ENCODE measurements around the gene HOXA3. TPM values are rescaled to one million over a fixed set of nuclear protein-coding genes. Genes with fewer than 3 reads are reported as not detected.

Gene HOXA3
- total RNA-seq (2022; extraction: Qiagen RNA extraction; ENCODE audit: low read depth), result 7.1 to 12.9 TPM (median 7.6 TPM) in 5 replicates

GRCh38 chr7:27151931-27152815 lies at the start of gene HOXA3:
Gene HOXA3, minus strand, starts transcription at chr7:27152583. Its CDS starts 41,943 bp downstream, at chr7:27110640.

GRCh38 chr7:27199849-27200760 lies 47.7 kb upstream of the HOXA3 start, which contains the start of gene HOXA13:
Gene HOXA13, minus strand, starts transcription at chr7:27200091. Its CDS starts 14 bp downstream, at chr7:27200077.

DNA sequence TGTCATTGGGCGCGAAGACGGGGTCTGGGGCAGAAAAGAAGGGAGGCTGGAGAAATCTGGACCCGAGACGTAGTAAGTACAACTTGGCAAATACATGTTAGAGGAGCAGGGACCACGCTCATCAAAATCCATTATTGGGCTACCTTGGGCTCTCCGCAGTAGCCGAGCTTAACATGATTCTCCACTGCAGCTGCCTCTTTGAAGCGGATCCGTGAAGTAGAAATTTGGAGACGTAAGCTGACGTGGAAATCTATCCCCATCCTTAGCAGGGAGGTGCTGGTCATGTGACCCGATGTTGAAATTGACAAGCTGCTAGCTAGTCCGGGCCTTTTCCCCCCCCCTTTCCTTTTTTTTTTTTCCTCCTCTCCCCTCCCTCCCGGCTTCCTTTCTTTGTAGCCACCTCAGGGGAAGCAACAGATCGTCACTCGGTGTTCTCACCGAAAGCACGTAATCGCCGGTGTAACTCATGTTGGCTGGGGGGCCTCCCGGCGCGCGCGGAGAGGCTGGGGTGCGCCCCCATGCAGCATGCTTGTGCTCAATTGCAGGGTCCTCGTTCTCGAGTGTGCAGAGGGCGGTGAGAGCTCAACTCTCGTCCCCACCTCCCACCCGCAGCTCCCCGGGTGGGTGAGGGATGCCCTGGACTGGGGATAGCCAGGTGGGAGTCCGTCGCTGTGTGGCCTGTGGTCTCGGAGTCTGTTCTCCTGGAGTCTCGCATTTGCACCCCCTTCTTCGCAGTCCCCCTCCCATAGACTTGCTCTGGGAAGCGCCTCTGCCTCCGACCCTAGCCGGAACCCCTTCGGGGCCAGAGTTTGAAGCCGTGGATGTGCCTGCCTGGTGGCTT lies 32.9 kb upstream of the HOXA3 start, which contains the start of gene HOXA11:
Gene HOXA11 (minus strand): TSS at position 220 of the 841 bp plus-strand sequence. CDS start 88 bp downstream, at position 132.

GRCh38 chr7:27173956-27174873 lies 21.8 kb upstream of the HOXA3 start, which contains the start of gene HOXA10:
Gene HOXA10, minus strand, starts transcription at chr7:27174320. Its CDS starts 14 bp downstream, at chr7:27174306.

DNA sequence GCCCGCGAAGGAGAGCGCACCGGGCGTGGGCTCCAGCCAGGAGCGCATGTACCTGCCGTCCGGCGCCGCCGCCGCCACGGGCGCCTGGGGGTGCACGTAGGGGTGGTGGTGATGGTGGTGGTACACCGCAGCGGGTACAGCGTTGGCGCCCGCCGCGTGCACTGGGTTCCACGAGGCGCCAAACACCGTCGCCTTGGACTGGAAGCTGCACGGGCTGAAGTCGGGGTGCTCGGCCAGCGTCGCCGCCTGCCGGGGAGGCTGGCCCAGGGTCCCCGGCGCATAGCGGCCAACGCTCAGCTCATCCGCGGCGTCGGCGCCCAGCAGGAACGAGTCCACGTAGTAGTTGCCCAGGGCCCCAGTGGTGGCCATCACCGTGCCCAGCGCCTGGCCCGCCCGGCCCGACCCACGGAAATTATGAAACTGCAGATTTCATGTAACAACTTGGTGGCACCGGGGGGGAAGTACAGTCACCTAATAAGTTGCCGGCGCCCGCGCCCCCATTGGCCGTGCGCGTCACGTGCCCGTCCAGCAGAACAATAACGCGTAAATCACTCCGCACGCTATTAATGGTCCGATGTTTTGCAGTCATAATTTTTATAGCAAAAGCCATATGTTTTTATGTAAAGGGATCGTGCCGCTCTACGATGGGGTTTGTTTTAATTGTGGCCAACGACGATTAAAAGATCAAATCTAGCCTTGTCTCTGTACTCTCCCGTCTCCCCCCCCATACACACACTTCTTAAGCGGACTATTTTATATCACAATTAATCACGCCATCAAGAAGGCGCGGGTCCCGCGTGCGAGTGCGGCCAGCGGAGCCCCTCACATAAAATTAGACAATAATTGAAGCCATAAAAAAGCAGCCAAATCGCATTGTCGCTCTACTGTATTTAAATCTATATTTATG lies 13.0 kb upstream of the HOXA3 start, which contains the start of gene HOXA9:
Gene HOXA9 (minus strand): TSS at position 449 of the 907 bp plus-strand sequence. CDS start 80 bp downstream, at position 369.

GRCh38 chr7:27156508-27156898 lies 4.1 kb upstream of the HOXA3 start, which contains the start of gene HOXA7:
Gene HOXA7, minus strand, starts transcription at chr7:27156675. Its CDS starts 130 bp downstream, at chr7:27156545.

DNA sequence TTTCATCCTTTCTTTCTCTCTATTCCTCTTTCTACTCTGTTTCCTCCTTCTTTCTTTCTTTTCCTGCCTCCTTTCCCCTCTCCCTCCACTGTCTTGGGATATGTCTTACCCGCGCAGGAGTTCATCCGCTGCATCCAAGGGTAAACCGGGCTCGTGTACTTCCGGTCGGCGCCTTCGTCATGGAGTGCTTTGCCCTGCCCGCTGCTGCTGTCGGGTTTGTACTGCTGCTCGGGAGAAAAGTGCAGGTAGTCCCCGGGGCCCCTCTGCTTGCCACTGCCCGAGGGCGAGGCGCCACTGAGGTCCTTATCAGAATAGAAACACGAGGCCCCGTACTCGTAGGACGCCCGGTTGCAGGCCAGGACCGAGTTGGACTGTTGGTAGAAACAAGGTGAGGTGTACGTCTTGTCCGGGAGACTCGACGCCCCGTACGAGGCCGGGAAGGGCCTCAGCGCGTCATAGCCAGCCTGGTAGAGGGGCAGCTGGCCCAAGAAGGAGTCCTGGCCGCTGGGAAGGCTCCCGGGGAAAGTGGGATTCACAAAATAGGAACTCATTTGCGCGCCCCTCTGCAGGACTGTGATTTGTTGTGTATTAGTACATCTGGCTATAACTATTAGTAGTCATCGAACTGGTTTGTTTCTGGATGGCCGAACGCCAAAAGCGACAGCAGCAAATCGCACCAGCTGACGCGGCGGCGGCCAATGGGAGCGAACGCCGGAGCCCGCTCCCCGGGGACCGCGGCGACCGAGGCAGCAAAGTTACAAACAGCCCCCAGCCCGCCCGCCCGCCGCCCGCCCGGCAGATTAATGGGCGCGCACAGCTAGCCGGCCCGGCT lies 5.0 kb downstream of the HOXA3 start, which contains the start of gene HOXA6:
Gene HOXA6 (minus strand): TSS at position 576 of the 832 bp plus-strand sequence. CDS start 25 bp downstream, at position 551.

DNA sequence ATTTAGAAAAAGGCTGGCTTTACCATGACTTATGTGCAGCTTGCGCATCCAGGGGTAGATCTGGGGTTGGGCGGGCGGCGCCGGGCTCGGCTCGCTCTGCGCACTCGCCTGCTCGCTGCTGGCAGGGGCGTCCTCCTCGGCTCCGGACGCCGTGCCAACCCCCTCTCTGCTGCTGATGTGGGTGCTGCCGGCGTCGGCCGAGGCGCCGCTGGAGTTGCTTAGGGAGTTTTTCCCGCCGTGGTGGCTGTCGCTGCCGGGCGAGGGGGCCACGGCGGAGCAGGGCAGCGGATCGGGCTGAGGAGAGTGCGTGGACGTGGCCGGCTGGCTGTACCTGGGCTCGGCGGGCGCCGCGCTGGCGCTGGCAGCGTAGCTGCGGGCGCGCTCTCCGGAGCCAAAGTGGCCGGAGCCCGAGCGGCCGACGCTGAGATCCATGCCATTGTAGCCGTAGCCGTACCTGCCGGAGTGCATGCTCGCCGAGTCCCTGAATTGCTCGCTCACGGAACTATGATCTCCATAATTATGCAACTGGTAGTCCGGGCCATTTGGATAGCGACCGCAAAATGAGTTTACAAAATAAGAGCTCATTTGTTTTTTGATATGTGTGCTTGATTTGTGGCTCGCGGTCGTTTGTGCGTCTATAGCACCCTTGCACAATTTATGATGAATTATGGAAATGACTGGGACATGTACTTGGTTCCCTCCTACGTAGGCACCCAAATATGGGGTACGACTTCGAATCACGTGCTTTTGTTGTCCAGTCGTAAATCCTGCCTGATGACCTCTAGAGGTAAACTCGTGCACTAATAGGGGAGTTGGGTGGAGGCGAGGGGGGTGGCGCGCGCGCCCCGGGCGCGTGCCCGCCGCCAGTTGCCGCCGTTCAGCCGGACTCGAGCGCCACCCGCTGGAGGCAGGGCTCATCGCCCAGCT lies 9.1 kb downstream of the HOXA3 start, which contains the start of gene HOXA5:
Gene HOXA5 (minus strand): TSS at position 659 of the 927 bp plus-strand sequence. CDS start 74 bp downstream, at position 585.

DNA sequence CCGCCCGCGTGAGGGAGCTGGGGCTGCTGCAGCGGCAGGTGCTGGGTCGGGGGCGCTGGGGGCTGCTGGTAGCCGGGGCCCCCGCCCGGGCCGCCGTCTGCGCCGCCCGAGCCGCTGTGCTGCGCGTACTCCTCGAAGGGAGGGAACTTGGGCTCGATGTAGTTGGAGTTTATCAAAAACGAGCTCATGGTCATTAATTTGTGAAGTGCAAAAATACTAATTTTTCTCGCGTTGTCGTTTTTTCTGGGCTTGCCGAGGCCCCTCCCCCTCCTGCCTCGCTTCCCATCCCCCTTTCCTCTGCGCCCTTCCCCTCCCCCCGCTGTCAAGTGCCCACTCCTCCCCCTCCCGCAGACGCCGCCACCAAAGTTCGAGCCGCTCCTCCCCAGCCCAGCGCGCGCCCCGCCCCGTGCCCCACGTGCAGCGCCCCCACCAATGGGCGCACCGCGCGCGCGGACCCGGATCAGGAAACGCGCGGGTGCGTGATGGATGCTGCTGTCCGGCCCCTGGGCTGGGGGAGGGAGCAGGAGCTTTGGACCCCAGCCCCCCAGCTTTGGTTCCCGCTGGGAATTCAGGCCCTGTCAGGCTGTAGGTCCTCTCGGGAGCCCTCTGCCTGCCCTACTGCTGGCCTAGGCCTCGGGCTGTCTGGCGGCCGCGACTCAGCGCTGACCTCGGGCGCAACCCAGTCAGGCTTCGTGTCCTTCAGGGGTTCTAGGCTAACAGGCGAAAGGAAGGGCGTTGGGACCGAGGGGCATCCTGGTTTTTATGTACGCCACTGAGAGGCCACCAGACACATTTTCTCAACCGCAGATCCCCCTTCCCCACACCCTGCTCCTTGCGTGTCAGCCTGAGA lies 21.6 kb downstream of the HOXA3 start, which contains the start of gene HOXA4:
Gene HOXA4 (minus strand): TSS at position 218 of the 850 bp plus-strand sequence. CDS start 24 bp downstream, at position 194.

GRCh38 chr7:27102581-27103442 lies 49.6 kb downstream of the HOXA3 start, which contains the start of gene HOXA2:
Gene HOXA2, minus strand, starts transcription at chr7:27102683. Its CDS starts 183 bp downstream, at chr7:27102500.

DNA sequence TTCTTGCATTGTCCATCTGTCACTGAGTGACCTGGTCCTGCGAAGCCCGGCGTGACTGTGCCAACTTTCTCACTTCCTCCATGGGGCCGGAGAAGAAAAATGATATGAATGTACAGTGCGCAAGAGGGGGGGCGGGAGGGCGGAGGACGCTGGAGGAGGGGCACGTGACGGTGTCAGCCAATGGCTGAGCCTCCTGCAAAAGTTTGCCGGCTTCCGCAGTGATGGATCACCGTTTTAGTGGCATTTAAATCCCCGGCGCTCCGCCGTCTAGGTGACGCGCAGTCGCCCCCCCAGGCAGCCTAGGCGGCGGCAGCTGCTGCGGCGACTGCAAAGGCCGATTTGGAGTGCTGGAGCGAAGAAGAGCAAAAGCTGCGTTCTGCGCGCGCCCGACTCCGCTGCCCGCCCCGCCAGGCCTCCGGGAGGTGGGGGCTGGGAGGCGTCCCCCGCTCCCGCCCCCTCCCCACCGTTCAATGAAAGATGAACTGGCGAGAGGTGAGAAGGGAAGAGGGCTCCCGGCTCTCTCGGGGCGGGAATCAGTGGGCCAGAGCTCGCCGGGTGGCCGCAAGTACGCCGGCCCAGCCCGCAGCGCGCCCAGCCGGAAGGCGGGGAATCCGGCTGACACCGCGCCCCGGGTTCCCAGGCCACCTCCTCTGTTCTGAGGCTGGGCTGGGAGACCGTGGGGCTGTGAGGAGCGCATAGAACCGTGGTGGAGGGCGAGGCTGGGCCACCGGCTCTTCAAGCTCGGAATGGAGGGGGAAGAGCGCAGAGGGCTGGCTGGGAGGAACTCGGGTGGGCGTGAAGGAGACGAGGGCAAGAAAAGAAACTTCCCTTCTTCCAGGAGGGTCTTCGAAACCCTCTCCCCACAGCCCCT lies 56.3 kb downstream of the HOXA3 start, which contains the start of gene HOXA1:
Gene HOXA1 (minus strand): TSS at position 104 of the 871 bp plus-strand sequence. CDS start 88 bp downstream, at position 16.

